NCI-H1105 (cell line): ENCODE data around the gene CCDC54.
"Not testable (repeated sequence)": the region's sequence is repeated elsewhere in the genome, so short reads cannot be mapped to it uniquely, and the experiment has no call there.

Source experiments
- DNase-seq: peaks from one replicate; lab custom pipeline; 2025; lab: John Stamatoyannopoulos, UW

CCDC54 gene

GRCh38 chr3:107377151-107377550 lies at the start of gene CCDC54:
Gene CCDC54, plus strand, starts transcription at chr3:107377439. Its CDS starts 149 bp downstream, at chr3:107377588.
- DNase-seq, result no peak

- DNase-seq, result no peak
These were observed 49.2 kb upstream of the CCDC54 start for GRCh38 chr3:107328069-107328468.

DNA sequence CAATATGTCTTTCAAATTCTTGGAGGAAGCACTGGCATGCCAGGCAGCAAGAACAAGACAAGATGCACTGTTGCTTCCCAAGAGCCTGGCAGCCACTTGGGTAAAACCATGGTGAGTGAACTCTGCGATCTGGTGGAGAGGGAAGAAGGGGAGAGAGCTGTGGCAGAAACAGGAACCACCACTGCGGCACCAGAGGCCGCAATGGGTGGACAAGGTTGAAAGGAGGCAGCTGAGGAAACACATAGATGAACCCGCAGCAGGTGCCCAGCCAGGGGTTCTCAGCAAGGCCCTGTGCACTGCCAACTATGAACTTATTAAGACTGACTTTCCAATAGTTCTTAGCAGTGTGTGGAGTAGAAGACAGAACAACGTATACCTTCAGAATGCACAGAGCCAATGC lies 48.2 kb upstream of the CCDC54 start:
- no peak for DNase-seq

- not testable (repeated sequence) for DNase-seq
These were observed 37.5 kb upstream of the CCDC54 start for GRCh38 chr3:107339690-107340089.

DNA sequence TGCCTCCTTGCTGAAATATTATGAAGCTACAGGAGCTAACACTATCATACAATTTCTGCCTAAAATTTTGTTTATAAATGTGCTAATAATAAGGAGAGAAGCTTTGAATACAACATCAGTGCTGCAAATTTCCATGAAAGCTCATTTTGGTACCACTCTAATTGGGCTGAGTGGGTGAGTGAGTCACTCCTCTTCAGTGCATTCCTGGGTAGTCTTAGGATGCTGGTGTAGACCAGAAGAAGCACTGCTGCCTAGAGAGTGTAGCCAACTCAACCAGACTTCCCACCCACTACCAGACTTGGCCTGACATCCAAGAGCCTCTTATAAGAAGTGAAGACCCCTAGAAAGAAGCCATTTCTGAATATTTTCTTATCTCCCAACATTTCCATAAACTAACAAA lies 32.5 kb upstream of the CCDC54 start:
- no peak for DNase-seq

GRCh38 chr3:107345822-107346405 lies 31.3 kb upstream of the CCDC54 start:
- DNase-seq, result no peak

DNA sequence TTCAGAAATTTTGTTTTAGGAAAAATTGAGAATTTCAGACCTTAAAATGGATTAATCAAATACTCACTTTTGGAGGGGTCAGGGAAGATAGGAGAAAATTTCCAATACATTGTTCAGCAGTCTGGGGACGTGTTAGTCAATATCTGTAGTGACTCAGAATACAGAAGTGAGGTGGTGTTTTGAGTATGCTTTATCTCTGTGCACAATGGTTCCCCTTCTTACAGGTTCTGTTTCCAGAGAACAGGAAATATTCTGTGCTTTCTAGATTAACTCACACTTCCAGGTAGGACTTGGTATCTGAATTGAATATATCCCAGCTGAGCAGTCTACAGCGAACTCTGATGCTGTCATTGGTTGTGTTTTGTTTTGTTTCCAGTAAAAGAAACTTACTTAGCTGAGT lies 30.7 kb upstream of the CCDC54 start:
- DNase-seq, result no peak

DNA sequence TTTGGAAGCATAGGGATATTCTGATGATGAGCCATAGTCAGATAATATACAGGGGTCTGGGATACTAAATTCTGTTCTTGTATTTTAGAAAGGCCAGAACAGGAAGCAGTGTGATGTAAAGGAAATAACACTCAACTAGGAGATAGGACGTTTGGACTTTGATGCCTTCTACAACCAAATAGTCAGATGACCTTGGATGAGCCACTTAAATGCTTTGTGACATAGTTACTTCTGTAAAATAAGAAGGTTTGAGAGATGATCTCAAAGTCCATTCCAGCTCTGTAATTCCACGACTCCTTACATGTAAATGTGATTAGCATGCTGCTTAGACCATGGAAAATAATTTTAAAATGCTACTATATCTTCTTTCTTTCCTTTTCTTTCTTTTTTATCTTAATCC lies 29.5 kb upstream of the CCDC54 start:
- DNase-seq, result no peak

- DNase-seq, result no peak
These were observed 20.5 kb upstream of the CCDC54 start for GRCh38 chr3:107356706-107357105.

- DNase-seq, result no peak
These were observed 15.6 kb upstream of the CCDC54 start for GRCh38 chr3:107361633-107362032.

DNA sequence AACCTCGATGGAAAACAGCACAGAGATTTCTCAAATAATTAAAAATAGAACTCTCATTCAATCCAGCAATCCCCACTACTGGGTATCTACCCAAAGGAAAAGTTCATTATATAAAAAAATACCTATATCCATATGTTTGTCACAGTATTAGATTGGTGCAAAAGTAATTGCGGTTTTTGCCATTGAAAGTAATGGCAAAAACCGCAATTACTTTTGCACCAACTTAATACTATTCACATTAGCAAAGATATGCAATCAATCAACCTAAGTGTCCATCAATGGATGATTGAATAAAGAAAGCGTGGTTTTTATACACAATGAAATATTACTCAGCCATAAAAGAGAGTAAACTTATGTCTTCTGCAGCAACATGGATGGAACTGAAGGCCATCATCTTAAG lies 12.2 kb upstream of the CCDC54 start:
- DNase-seq, result no peak

DNA sequence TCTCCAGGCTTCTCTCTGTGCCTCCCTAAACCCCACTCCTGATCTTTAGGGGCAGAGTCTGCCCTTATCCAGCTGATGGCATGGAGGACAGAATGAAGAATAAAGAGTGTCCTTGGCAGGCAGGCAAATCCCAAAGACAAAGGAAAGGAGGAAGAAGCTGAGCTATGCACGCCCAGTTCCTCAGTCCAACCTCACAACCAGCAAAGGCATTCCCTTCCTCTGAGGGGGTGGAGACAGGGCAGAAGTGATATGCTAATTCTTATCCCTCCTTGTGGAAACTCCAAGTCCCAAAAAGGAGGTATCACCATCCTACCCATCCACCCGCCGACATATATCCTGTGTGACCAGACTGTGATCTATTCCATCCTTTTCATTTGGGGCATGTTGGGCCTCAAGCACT lies 10.5 kb upstream of the CCDC54 start:
- DNase-seq, result no peak

- DNase-seq, result no peak
These were observed 9.9 kb upstream of the CCDC54 start for GRCh38 chr3:107367353-107367752.

DNA sequence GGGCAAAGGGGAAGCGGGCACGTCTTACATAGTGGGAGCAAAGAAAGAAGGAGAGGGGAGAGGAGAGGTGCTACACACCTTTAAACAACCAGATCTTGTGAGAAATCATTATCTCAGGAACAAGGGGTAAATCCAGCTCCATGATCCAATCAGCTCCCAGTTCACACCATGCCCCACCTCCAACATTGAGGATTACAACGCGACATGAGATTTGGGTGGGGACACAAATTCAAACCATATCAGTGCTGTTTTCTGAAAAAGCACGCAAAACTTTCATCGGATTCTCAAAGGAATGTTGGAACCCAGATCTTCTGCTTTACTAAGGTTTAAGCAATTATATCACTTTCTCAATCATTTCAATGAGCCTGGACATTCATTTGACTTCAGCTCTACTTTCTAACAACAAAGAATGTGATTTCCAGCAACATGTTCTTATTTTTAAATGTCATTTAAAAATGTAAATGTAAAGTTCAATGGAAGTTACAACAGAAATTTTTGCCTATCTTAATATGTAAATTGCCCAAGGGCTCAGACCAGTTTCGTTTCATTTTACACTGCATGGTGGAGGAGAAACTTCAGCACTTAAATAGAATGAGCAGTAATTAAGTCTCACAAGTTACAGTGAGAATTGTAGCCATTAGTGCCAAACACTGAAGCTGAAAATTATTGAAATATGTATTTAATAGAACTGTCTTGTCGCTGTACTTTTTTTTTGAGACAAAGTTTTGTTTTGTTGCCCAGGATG lies 8.4 kb upstream of the CCDC54 start:
- DNase-seq, result no peak

DNA sequence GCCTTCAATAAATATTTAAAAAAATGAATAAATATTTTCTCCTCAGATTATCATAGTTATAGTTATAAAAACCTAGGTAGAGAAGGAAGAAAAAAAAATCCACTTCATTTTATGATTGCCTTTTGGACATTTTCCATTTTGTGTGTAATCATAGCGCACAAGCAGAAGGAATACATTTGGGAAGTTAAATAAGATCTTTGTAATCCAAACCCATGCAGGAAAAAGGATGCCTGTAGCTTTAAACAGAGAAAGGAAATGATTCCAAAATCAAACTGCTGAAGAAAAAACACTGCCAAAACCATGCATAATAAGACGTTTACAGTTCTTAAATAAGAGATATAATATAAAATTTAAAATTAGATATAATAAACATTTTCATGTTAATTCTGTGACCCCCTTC lies 7.4 kb upstream of the CCDC54 start:
- DNase-seq, result no peak

DNA sequence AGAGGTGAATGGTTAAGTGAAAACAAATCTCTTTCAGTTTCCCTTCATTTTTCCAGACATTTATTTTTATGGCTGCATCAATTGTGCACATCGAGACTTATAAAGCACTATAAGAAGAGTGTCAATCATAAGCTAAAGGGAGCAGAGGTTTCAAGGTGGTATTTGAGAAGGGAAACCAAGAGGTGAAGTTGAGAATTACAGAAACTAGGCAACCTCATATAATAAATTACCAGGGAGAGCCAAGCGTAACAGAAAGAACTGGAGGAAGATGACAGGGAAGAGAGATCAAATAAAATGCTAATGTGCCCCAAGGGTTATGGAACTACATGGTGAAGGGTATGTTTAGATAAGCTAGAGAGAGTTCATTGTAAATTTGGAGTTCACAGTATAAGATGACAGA lies 6.3 kb upstream of the CCDC54 start:
- DNase-seq, result no peak

GRCh38 chr3:107372506-107372905 lies 4.7 kb upstream of the CCDC54 start:
- DNase-seq, result no peak

GRCh38 chr3:107373896-107374295 lies 3.3 kb upstream of the CCDC54 start:
- DNase-seq, result no peak

DNA sequence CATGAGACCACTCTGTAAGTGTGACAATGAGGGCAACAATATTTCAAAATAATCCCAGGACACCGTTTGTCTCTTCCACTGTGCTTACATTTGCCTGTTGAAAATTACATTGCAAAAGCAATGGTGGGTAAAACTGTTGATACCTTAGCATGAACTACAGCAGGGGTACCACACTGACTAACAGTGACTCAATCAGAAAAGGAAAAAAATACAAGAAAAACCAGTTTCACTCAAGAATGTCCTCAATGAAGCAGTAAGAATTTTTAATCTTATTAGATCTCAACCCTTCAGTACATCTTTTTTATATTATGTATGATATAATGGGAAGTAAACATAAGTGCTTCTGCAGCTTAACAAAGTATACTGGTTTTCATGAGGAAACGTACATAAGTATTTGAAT lies 1.6 kb upstream of the CCDC54 start:
- no peak for DNase-seq

DNA sequence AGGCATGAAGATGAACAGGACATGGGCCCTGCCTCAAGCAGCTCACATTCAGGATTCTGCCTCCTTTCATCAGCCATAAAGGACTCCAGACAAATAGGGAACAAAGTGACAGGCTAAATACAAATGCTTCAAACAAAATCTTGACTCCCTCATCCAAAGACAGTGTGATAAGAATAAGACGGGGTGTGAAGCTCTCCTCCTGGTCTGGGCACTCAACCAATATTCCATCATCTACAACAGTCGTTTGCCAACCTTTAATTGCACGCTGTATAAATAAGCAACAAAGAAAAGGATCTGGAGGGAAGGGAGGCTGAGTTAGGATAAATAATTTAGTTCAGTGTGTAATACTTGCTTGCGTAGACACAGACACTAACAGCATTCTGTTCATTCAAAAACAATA lies 5.4 kb downstream of the CCDC54 start:
- no peak for DNase-seq

DNA sequence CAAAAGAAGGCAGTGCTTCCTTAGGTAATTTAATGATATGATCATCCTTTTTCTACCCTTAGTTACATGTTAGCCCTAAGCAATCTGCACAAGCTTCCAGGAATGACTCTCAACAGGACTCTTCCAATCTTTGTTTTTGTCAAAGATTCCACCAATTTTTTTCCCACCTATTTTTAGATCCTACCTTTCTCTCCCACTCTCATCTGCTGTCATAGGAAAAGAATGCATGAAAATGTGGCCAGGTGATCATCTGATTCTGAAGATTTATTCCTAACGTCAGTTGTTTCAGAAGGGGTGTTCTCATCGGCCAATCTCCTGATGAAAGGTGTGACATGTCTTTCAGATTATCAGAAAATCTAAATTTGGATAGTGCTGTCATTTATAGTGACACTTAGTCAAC lies 7.2 kb downstream of the CCDC54 start:
- DNase-seq, result no peak

DNA sequence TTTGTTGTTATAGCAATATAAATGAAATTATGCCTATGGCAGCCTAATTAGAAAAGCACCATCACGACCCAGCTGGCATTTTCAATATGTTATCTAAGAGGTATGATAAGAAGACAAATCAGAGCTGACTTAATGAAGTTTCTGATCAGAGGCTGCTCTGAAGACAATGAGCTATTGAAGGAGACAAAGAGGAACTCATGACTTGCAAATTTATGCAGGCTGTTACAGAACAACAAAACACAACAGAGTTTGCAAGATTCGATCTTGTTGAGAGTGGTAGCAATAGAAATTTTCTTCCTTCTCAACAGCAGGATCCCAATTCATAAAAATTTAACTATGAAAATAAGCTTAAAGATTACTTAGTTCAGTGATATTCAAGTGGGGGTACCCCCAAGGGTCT lies 7.7 kb downstream of the CCDC54 start:
- DNase-seq, result no peak

DNA sequence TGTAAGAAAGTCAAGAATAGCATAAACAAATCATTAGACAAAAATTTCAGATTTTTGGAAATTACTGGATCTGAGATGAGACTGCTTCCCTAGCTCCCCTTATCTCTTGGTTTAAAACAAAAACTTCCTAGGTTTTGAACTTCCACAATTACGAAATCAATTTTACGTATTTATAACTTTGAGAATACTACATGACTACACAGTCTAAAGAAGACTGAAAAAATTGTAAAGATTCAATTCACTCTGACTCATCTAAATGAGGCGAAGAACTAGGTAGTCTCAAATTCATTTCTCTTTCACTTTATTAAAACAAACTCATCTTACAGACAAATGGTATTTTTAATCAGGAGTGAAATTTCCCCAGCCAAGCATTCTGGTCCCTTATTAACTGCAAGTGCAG lies 10.3 kb downstream of the CCDC54 start:
- DNase-seq, result no peak

GRCh38 chr3:107392549-107393165 lies 15.4 kb downstream of the CCDC54 start:
- DNase-seq, result no peak
